ENCODE measurements around the gene GAPVD1.

DNA sequence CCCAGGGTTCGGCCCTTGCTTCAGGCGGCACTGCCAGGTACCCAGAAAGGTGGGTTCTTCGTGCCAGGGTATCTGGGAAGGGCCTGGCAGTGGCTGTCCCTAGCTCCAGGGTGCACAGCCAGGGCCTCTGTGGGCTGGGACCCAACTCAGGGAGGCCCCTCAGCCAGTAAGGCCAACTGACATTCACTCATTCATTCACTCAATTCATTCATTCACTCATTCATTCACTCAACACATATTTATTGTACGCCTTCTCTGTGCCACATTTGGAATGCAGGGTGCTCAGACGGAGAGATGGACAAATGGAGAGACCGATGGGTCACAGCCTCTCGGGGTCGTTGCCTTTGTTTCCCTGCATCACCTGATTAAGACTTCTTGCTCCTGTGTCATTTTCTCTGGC lies 154.9 kb downstream of the GAPVD1 start:
- TF ChIP-seq, protein P1, sequence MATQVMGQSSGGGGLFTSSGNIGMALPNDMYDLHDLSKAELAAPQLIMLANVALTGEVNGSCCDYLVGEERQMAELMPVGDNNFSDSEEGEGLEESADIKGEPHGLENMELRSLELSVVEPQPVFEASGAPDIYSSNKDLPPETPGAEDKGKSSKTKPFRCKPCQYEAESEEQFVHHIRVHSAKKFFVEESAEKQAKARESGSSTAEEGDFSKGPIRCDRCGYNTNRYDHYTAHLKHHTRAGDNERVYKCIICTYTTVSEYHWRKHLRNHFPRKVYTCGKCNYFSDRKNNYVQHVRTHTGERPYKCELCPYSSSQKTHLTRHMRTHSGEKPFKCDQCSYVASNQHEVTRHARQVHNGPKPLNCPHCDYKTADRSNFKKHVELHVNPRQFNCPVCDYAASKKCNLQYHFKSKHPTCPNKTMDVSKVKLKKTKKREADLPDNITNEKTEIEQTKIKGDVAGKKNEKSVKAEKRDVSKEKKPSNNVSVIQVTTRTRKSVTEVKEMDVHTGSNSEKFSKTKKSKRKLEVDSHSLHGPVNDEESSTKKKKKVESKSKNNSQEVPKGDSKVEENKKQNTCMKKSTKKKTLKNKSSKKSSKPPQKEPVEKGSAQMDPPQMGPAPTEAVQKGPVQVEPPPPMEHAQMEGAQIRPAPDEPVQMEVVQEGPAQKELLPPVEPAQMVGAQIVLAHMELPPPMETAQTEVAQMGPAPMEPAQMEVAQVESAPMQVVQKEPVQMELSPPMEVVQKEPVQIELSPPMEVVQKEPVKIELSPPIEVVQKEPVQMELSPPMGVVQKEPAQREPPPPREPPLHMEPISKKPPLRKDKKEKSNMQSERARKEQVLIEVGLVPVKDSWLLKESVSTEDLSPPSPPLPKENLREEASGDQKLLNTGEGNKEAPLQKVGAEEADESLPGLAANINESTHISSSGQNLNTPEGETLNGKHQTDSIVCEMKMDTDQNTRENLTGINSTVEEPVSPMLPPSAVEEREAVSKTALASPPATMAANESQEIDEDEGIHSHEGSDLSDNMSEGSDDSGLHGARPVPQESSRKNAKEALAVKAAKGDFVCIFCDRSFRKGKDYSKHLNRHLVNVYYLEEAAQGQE (IDR thresholded peaks at IDR 0.05; ENCODE audit: insufficient read depth in 1 of 2, low read depth in 2 of 2, low read length in 2 of 2): no peak
- TF ChIP-seq POLR2AphosphoS5 (IDR thresholded peaks at IDR 0.05; ENCODE audit: low read depth, low read length) (no peak), TAF1 (IDR thresholded peaks at IDR 0.05; ENCODE audit: borderline replicate concordance, insufficient read depth, low read length) (no peak), SIN3A (IDR thresholded peaks at IDR 0.05; ENCODE audit: borderline replicate concordance, insufficient read depth, low read length) (no peak), FOXP2 (optimal IDR thresholded peaks at IDR 0.05; ENCODE audit: borderline replicate concordance, extremely low read depth, extremely low read length, insufficient read depth) (no peak)
